ENCODE measurements around the gene RAC3. TPM values are rescaled to one million over a fixed set of nuclear protein-coding genes. Genes with fewer than 3 reads are reported as not detected.

Gene RAC3
- total RNA-seq, 3 donors from 2014 or later (not counting 1 experiment from before 2014, with no cell fraction given): 0.61 to 2.2 (median 2.1) TPM

DNA sequence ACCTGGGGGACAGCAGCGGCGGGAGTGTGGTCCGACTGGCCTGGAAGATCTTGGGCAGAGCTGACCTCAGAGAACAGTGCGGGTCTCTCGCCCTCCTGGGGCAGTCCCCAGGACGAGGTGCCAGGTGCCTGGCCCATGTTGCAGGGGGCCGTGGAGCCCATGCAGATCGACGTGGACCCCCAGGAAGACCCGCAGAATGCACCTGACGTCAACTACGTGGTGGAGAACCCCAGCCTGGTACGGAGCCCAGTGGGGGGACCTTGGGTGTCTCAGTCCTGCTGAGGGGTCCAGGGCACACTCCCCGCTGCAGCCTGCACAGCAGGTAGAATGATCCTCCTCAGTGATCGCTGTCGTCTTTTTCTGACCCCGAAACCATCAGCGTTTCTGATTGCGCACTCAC is 21.7 kb downstream of the RAC3 start:
- 92% methylated on average over 19 of the region's 19 CpGs for WGBS (ENCODE audit: insufficient coverage)
- no peak overlapping the region for H3K4me3 ChIP-seq (ENCODE audit: low read length)
- no peak overlapping the region for H3K27ac ChIP-seq (ENCODE audit: low read length)
- ATAC-seq: no peak
- H3K27me3 Mint-ChIP-seq (ENCODE audit: low read depth in 2 of 2): no peaks in the 10 kb centered on the region
- no peak overlapping the region for H3K27ac Mint-ChIP-seq
- peaks cover 0 to 16% of the 10 kb centered on the region in 2 donors for H3K4me1 Mint-ChIP-seq
- intact Hi-C loops (cut with micrococcal nuclease): no loop called here
- H3K36me3 ChIP-seq (ENCODE audit: control insufficient read depth, insufficient read depth, low read length): peaks cover 34% of the 10 kb centered on the region
- TF ChIP-seq CTCF (IDR thresholded peaks at IDR 0.05): no peak
- DNase-seq: no peak
- no peaks in the 10 kb centered on the region for H3K27me3 ChIP-seq (ENCODE audit: control insufficient read depth, insufficient read depth, low read length)
- H3K9me3 Mint-ChIP-seq: no peaks in the 10 kb centered on the region
- peaks cover 30% of the 10 kb centered on the region for H3K4me1 ChIP-seq (ENCODE audit: control insufficient read depth, insufficient read depth, low read length)
- no peaks in the 10 kb centered on the region for H3K36me3 Mint-ChIP-seq
- peak overlapping the region; percentile 69 for H3K4me3 Mint-ChIP-seq
- no peaks in the 10 kb centered on the region for H3K9me3 ChIP-seq (ENCODE audit: control insufficient read depth, insufficient read depth, low read length)

- intact Hi-C loops (cut with micrococcal nuclease): no loop called here
- Histone ChIP-seq H3K27me3 (ENCODE audit: control insufficient read depth, insufficient read depth, low read length) (no peaks in the 10 kb centered on the region), H3K36me3 (ENCODE audit: control insufficient read depth, insufficient read depth, low read length) (peaks cover 35% of the 10 kb centered on the region), H3K27ac (ENCODE audit: low read length) (no peak overlapping the region), H3K4me3 (ENCODE audit: low read length) (no peak overlapping the region), H3K9me3 (ENCODE audit: control insufficient read depth, insufficient read depth, low read length) (no peaks in the 10 kb centered on the region), H3K4me1 (ENCODE audit: control insufficient read depth, insufficient read depth, low read length) (peaks cover 30% of the 10 kb centered on the region)
- ATAC-seq (no peak), DNase-seq (no peak)
- Mint-ChIP-seq H3K4me1 (peaks cover 0 to 16% of the 10 kb centered on the region in 2 donors), H3K27me3 (ENCODE audit: low read depth in 2 of 2) (no peaks in the 10 kb centered on the region), H3K27ac (no peak overlapping the region), H3K4me3 (peak overlapping the region; percentile 69), H3K36me3 (no peaks in the 10 kb centered on the region), H3K9me3 (no peaks in the 10 kb centered on the region)
- 98% methylated on average over 28 of the region's 28 CpGs for WGBS (ENCODE audit: insufficient coverage)
- no peak for TF ChIP-seq CTCF (IDR thresholded peaks at IDR 0.05)
Observed at GRCh38 chr17:82053556-82054263, 22.2 kb downstream of the RAC3 start.

DNA sequence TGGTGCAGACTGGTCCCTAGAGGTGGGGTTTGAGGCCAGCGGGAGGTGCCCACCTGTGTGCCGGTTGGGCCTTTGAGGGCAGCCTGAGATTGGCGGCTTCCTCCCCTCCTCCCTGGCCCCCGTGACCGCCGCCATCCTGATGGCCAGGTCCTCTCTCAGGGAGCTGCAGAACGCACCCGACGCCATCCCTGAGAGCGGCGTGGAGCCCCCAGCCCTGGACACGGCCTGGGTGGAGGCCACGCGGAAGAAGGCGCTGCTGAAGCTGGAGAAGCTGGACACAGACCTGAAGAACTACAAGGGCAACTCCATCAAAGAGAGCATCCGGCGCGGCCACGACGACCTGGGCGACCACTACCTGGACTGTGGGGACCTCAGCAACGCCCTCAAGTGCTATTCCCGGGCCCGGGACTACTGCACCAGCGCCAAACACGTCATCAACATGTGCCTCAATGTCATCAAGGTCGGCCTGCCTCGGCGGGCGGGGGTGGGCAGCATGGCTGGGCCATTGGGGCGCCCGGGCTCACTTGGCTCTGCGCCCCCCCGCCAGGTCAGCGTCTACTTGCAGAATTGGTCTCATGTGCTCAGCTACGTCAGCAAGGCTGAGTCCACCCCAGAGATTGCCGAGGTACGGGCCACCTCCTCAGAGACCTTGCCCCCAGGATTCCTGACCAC is 23.0 kb downstream of the RAC3 start:
- H3K27me3 ChIP-seq (ENCODE audit: control insufficient read depth, insufficient read depth, low read length): no peaks in the 10 kb centered on the region

More for the DNA sequence above, 23.0 kb downstream of the RAC3 start:
- Mint-ChIP-seq H3K36me3 (no peaks in the 10 kb centered on the region), H3K27ac (no peak overlapping the region), H3K4me1 (peaks cover 0 to 16% of the 10 kb centered on the region in 2 donors), H3K9me3 (no peaks in the 10 kb centered on the region), H3K27me3 (ENCODE audit: low read depth in 2 of 2) (no peaks in the 10 kb centered on the region), H3K4me3 (no peak overlapping the region)
- 95% methylated on average over 38 of the region's 38 CpGs for WGBS (ENCODE audit: insufficient coverage)
- peaks cover 39% of the 10 kb centered on the region for H3K36me3 ChIP-seq (ENCODE audit: control insufficient read depth, insufficient read depth, low read length)
- peaks cover 30% of the 10 kb centered on the region for H3K4me1 ChIP-seq (ENCODE audit: control insufficient read depth, insufficient read depth, low read length)
- intact Hi-C loops (cut with micrococcal nuclease): no loop called here
- no peak for ATAC-seq
- no peak for DNase-seq
- no peak overlapping the region for H3K4me3 ChIP-seq (ENCODE audit: low read length)
- H3K9me3 ChIP-seq (ENCODE audit: control insufficient read depth, insufficient read depth, low read length): no peaks in the 10 kb centered on the region
- TF ChIP-seq CTCF (IDR thresholded peaks at IDR 0.05): no peak
- H3K27ac ChIP-seq (ENCODE audit: low read length): no peak overlapping the region
